Vagina (tissue), 2 donors: ENCODE data around the gene LIN7A. TPM values are rescaled to one million over a fixed set of nuclear protein-coding genes. Genes with fewer than 3 reads are reported as not detected.

ENCODE experiments used
- DNase-seq, 2 donors: peaks; one replicate each; pipeline ENCODE4 v3.0.0-alpha.2; 2017; ENCODE audit errors: extremely low spot score in 2 of 2
- H3K27ac ChIP-seq: fragments of 200-600 bp; sonication (generic); one replicate; pipeline ENCODE4 v1.5.1; 2019
- H3K27me3 ChIP-seq: fragments of 200-600 bp; sonication (generic); one replicate; pipeline ENCODE4 v1.5.1; 2019
- H3K36me3 ChIP-seq, 2 donors: fragments of 200-600 bp; sonication (generic); one replicate each; pipeline ENCODE4 v1.5.1; 2017 to 2019
- H3K4me1 ChIP-seq: fragments of 200-600 bp; sonication (generic); one replicate; pipeline ENCODE4 v1.5.1; 2019
- H3K4me3 ChIP-seq, 2 donors: fragments of 200-600 bp; sonication (generic); 1 replicate in 1 of 2; 2 replicates in 1 of 2; pipeline ENCODE4 v1.5.1; 2016 to 2019
- H3K9me3 ChIP-seq: fragments of 200-600 bp; sonication (generic); one replicate; pipeline ENCODE4 v1.5.1; 2019
- POLR2A ChIP-seq, 2 donors: fragments of 450-650 bp; IDR thresholded peaks; one replicate each; pipeline ENCODE4 v1.6.1; 2017; ENCODE audit warnings: antibody characterized with exemption in 2 of 2, mild to moderate bottlenecking in 2 of 2, moderate library complexity in 2 of 2
- POLR2AphosphoS5 ChIP-seq, 2 donors: sonication (generic); formaldehyde crosslinking; IDR thresholded peaks; one replicate each; pipeline ENCODE4 v1.9.0; 2017; ENCODE audit warnings: antibody characterized with exemption in 2 of 2, mild to moderate bottlenecking in 2 of 2, low read depth in 1 of 2; ENCODE audit not compliant: insufficient read depth in 1 of 2
- intact Hi-C: fragments of 100-400 bp; cut with DNase I; formaldehyde crosslinking; loops from one replicate; pipeline ENCODE4 v1.15.1; 2023
- microRNA counts, 2 donors: library from miRNA; unstranded; fragments of <30 nt; microRNA quantifications; one replicate each; lab custom pipeline; 2016 to 2017
- microRNA-seq: library from miRNA; unstranded; fragments of <30 nt; microRNA quantifications from one replicate; pipeline ENCODE4, GENCODE V29; 2017; ENCODE audit warnings: borderline number of aligned reads, borderline replicate concordance
- small RNA-seq: library from RNA; depleted of rRNA; stranded (forward); fragments of <200 nt; gene quantifications from one replicate; pipeline ENCODE3, GENCODE V24; 2016
- total RNA-seq: library from RNA; depleted of rRNA; stranded (reverse); fragments of >200 nt; gene quantifications from one replicate; pipeline ENCODE4 v1.2.3, GENCODE V29; 2016
- TF ChIP-seq, protein P1 (sequence below), 3 experiments: fragments of 450-650 bp in 2 of 3; fragments of 200-600 bp in 1 of 3; sonication (generic) in 1 of 3; IDR thresholded peaks; one replicate each; pipeline ENCODE4 v1.5.1; 2017 to 2019; ENCODE audit warnings: antibody characterized with exemption in 3 of 3, mild to moderate bottlenecking in 2 of 3, moderate library complexity in 2 of 3

The LIN7A gene
- total RNA-seq, 1 donor from 2014 or later, result 12.5 TPM

- TF ChIP-seq, protein P1, sequence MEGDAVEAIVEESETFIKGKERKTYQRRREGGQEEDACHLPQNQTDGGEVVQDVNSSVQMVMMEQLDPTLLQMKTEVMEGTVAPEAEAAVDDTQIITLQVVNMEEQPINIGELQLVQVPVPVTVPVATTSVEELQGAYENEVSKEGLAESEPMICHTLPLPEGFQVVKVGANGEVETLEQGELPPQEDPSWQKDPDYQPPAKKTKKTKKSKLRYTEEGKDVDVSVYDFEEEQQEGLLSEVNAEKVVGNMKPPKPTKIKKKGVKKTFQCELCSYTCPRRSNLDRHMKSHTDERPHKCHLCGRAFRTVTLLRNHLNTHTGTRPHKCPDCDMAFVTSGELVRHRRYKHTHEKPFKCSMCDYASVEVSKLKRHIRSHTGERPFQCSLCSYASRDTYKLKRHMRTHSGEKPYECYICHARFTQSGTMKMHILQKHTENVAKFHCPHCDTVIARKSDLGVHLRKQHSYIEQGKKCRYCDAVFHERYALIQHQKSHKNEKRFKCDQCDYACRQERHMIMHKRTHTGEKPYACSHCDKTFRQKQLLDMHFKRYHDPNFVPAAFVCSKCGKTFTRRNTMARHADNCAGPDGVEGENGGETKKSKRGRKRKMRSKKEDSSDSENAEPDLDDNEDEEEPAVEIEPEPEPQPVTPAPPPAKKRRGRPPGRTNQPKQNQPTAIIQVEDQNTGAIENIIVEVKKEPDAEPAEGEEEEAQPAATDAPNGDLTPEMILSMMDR (IDR thresholded peaks at IDR 0.05), result no peak
- TF ChIP-seq POLR2A (IDR thresholded peaks at IDR 0.05), result no peak
- no peak for TF ChIP-seq POLR2AphosphoS5 (IDR thresholded peaks at IDR 0.05; ENCODE audit: insufficient read depth in 1 of 2, low read depth in 1 of 2)
- Histone ChIP-seq H3K4me3 (no peak overlapping the region), H3K9me3 (no peaks in the 10 kb centered on the region), H3K36me3 (no peaks in the 10 kb centered on the region), H3K27me3 (no peaks in the 10 kb centered on the region), H3K27ac (no peak overlapping the region), H3K4me1 (no peaks in the 10 kb centered on the region)
- DNase-seq, result no peak
- intact Hi-C loops, result no loop called here
Observed at GRCh38 chr12:80745851-80746505, 191.8 kb downstream of the LIN7A start.

MicroRNAs within 50 kb of the gene (microRNA counts, 767-probe panel; counts per million panel counts)
- microRNA hsa-miR-617 (lab: Ali Mortazavi, UCI) (238 to 261 counts per million in 2 donors), microRNA hsa-miR-618 (lab: Ali Mortazavi, UCI) (238 to 261 counts per million in 2 donors)

Small RNA genes lying within 50 kb of the gene (microRNA-seq; reads per million reads assigned to microRNA genes)
- gene MIR617, result not detected
- 3.8 reads per million for gene MIR618

Small RNA genes lying within 50 kb of the gene (small RNA-seq; reads per million reads assigned to genes)
- gene MIR617 (not detected), gene MIR618 (not detected)

Other genes with a start within 250 kb of the LIN7A start
- gene MYF6, start 230.3 kb downstream of the LIN7A start, total RNA-seq, result not detected
- not detected for gene MYF5, start 221.0 kb downstream of the LIN7A start, total RNA-seq
- gene ACSS3, start 140.1 kb upstream of the LIN7A start, total RNA-seq, result 29.5 TPM